Lower leg skin (tissue), 4 donors: ENCODE data around the gene TALDO1. TPM values are rescaled to one million over a fixed set of nuclear protein-coding genes. Genes with fewer than 3 reads are reported as not detected.

Source experiments
- DNase-seq, 2 donors: peaks; one replicate each; pipeline ENCODE4 v3.0.0-alpha.2; 2019; ENCODE audit warnings: low spot score in 2 of 2
- H3K4me3 ChIP-seq: fragments of 200-600 bp; sonication (generic); 2 replicates; pipeline ENCODE4 v1.5.1; 2017; ENCODE audit warnings: mild to moderate bottlenecking, low read depth; ENCODE audit not compliant: poor library complexity, severe bottlenecking
- CTCF ChIP-seq, 3 donors: fragments of 450-650 bp; IDR thresholded peaks; one replicate each; pipeline ENCODE4 v1.5.1; 2016; ENCODE audit warnings: antibody characterized with exemption in 3 of 3, mild to moderate bottlenecking in 3 of 3, moderate library complexity in 2 of 3
- POLR2A ChIP-seq, 2 donors: fragments of 450-650 bp; IDR thresholded peaks; one replicate each; pipeline ENCODE4 v1.6.1; 2016 to 2017; ENCODE audit warnings: antibody characterized with exemption in 2 of 2, mild to moderate bottlenecking in 1 of 2, moderate library complexity in 1 of 2
- WGBS, 2 donors: methylation state at CpG; one replicate each; pipeline ENCODE4 v1.1.5; 2018; 5-methylcytosine and 5-hydroxymethylcytosine counted together
- intact Hi-C: fragments of 100-400 bp; cut with DNase I; formaldehyde crosslinking; loops from one replicate; pipeline ENCODE4 v1.15.0; 2023; ENCODE audit warnings: low total_unique reads
- total RNA-seq, 4 donors: library from RNA; depleted of rRNA; stranded (reverse); fragments of >200 nt; gene quantifications; one replicate each; pipeline ENCODE4 v1.1.0, GENCODE V29; 2016

The TALDO1 gene
- total RNA-seq, 4 donors from 2014 or later = 167 to 249 (median 183) TPM

- DNase-seq = no peak
- no peak for TF ChIP-seq POLR2A (IDR thresholded peaks at IDR 0.05)
- no peak for TF ChIP-seq CTCF (IDR thresholded peaks at IDR 0.05)
- H3K4me3 ChIP-seq = no peak overlapping the region
- intact Hi-C loops = no loop called here
- 90% methylated on average over 27 to 31 of the region's 31 CpGs for WGBS, 2 donors
These were observed 46.9 kb downstream of the TALDO1 start for GRCh38 chr11:794013-794765.

- no peak overlapping the region for H3K4me3 ChIP-seq
- no peak for DNase-seq
- WGBS, 2 donors = 43 to 50% methylated on average over 24 to 36 of the region's 38 CpGs
- intact Hi-C loops = no loop called here
- TF ChIP-seq CTCF (IDR thresholded peaks at IDR 0.05) (no peak), POLR2A (IDR thresholded peaks at IDR 0.05) (no peak)
These were observed 47.7 kb downstream of the TALDO1 start for GRCh38 chr11:794766-795633.

- 2 to 4% methylated on average over 15 to 26 of the region's 26 CpGs for WGBS, 2 donors
- peak overlapping the region; percentile 14 for H3K4me3 ChIP-seq
- intact Hi-C loops = no loop called here
- TF ChIP-seq POLR2A (IDR thresholded peaks at IDR 0.05) = no peak
- TF ChIP-seq CTCF (IDR thresholded peaks at IDR 0.05) = no peak
- peak; percentile 63 to 94 for DNase-seq
These were observed 48.6 kb downstream of the TALDO1 start for GRCh38 chr11:795634-796564.

GRCh38 chr11:796565-797295 lies 49.5 kb downstream of the TALDO1 start:
- no peak for TF ChIP-seq POLR2A (IDR thresholded peaks at IDR 0.05)
- no peak for TF ChIP-seq CTCF (IDR thresholded peaks at IDR 0.05)
- WGBS, 2 donors = 7 to 15% methylated on average over 13 to 15 of the region's 18 CpGs

More at GRCh38 chr11:796565-797295, 49.5 kb downstream of the TALDO1 start:
- DNase-seq = no peak
- peak overlapping the region; percentile 43 for H3K4me3 ChIP-seq
- intact Hi-C loops = no loop called here
